ENCODE data around the gene NCAPH2.
"Not testable (repeated sequence)": the region's sequence is repeated elsewhere in the genome, so short reads cannot be mapped to it uniquely, and the experiment has no call there.

Gene NCAPH2

GRCh38 chr22:50531546-50531961, 23.5 kb downstream of the NCAPH2 start:
- DNase-seq: no peak

DNA sequence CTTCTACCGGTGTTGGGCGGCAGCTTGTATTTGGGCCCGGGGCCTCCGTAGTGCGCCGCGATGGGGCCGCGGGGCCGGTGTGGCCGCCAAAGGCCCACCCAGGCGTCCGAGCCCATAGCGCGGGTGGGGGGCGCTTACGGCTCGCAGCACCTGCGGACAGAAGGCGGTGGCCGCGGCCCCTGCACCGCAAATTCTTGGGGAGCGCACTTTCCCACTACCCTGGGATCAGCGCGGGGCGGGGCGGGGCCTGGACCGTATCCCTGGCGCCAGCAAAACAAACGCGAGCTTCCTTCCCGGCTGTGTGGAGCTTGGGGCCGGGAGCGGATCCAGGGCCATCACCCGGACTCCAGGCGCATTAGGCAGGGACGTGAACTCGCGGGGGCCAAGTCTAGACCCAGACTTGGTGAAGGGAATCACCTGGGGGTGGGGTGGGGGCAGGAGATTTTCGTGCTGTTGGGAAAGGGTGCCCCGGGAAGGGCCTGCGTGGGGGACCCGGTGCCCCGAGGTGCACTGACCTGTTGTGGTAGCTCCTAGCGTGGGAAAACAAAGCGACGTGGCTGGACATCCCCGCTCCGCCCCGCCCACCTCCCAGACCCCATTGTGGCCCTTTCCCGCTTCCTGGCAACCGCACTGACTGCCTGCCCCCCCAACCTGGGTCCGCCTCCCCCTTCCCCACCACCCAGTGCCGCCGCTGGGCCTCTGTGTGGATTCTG, 24.1 kb downstream of the NCAPH2 start:
- no peak for DNase-seq

- DNase-seq: no peak
These were observed 25.1 kb downstream of the NCAPH2 start for GRCh38 chr22:50532824-50533796.

- not testable (repeated sequence) for DNase-seq
These were observed 26.1 kb downstream of the NCAPH2 start for GRCh38 chr22:50533856-50534711.

DNA sequence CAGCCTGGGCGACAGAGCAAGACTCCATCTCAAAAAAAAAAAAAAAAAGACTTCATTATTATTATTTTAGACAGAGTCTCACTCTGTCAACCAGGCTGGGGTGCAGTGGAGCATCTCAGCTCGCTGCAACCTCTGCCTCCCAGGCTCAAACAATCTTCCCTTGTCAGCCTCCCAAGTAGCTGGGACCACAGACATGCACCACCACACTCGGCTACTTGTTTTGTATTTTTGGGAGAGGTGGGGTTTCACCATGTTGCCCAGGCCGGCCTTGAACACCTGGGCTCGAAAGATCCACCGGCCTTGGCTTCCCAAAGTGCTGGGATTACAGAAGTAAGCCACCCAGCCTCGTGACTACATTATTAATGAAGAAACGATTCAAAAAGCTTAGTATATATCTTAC, 27.1 kb downstream of the NCAPH2 start:
- DNase-seq: no peak

- DNase-seq: no peak
These were observed 28.2 kb downstream of the NCAPH2 start for GRCh38 chr22:50536226-50536625.

DNA sequence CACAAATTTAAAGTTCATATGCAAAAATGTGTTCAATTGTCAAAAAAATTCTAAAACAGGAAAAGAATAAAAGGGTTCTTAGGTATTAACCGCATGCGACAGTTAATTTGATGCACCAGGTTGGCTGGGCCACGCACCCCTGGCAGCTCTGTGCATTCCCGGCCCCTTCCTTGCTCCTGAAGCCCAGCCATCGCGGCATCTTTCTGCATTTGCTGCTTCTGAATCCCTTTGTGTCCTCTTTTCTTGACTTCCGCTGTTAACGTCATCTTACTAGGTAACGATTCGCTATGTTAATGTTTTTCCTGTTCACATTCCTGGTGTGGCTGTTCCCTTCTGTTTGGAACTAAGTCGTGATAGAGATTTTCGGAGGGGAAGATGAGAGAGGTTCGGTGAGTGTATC, 29.7 kb downstream of the NCAPH2 start:
- no peak for DNase-seq

DNA sequence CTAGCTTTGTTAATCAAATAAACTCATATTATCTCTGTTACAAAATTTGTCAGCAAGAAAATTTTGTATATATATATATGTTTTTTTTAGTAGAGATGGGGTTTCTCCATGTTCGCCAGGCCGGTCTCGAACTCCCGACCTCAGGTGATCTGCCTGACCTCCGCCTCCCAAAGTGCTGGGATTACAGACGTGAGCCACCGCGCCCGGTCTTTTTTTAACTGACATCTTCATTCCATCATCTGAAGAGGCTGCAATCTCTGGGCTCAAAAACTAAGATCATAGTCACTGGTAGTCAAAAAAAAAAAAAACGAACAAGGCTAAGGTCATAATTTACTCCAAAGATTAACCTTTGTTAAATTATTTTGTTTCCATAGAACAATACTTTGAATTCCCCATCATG, 32.4 kb downstream of the NCAPH2 start:
- DNase-seq: no peak

- not testable (repeated sequence) for DNase-seq
These were observed 33.6 kb downstream of the NCAPH2 start for GRCh38 chr22:50541667-50542026.

- no peak for DNase-seq
These were observed 34.4 kb downstream of the NCAPH2 start for GRCh38 chr22:50542416-50542927.

- no peak for DNase-seq
These were observed 36.2 kb downstream of the NCAPH2 start for GRCh38 chr22:50544078-50544745.

DNA sequence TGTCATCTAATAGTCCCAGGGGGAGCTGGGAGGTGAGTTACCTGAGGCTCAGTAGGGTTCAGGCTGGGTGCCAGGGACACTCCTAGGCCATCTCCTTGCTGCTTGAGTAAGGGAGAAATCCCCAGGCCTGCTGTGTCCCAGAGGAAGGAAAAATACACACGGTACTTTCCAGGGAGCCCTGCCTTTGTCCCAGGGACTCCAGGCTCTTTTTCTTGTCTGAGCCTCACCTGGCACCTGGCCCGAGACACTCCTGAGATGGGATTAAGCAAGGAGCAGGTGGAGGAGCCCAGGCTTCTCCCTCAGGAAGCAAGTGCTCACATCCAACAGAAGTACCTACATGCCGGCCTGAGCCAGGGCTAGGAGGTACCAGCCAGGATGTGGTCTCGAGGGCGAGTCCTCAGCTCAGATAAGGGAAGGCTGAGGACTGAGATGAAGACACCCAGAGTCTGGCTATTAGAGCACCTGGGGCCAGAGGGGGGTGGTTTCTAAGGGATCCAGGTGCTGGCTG, 36.8 kb downstream of the NCAPH2 start:
- peak; percentile 73 for DNase-seq

DNA sequence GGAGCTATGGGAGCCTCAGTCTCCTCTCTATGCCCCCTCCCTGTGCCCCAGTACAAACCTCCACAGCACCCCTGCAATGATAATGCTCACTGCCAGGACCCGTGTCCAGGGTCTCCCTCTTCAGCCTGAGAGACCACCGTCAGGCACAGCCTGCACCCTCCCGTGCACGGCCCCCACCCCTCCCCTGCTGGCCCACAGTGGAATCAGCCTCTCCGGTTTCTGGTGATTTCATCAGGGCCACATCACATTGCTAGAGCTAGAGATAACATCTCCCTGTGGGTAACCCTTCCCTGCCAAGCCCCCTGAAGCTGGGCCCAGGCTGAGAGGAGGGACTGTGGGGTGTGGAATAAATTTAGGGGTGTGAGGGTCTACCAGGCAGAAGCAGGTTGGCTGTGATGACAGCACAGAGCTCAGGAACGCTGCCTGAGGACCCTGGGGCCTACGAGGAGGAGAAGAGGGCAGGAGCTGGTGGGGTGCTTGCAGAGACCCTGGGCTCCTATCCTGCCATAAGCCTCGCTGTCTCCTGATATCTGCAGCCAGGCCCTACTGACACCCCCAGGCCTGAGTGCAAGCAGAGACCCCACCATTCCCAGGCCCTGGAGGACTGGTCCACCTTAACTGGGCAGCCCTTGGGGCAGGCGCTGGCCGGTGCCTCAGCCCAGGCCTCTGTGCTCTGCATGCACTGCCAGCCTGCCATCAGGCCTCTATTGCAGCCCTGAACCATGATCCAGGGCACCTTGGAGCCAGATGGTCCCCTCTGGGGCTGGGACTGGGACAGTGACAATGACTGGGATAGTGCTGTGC, 37.7 kb downstream of the NCAPH2 start, which contains the start of gene KLHDC7B:
TSS of gene KLHDC7B (plus strand) at position 378 of the 804 bp plus-strand sequence. CDS start at position 723, 345 bp downstream.
- no peak for DNase-seq

DNA sequence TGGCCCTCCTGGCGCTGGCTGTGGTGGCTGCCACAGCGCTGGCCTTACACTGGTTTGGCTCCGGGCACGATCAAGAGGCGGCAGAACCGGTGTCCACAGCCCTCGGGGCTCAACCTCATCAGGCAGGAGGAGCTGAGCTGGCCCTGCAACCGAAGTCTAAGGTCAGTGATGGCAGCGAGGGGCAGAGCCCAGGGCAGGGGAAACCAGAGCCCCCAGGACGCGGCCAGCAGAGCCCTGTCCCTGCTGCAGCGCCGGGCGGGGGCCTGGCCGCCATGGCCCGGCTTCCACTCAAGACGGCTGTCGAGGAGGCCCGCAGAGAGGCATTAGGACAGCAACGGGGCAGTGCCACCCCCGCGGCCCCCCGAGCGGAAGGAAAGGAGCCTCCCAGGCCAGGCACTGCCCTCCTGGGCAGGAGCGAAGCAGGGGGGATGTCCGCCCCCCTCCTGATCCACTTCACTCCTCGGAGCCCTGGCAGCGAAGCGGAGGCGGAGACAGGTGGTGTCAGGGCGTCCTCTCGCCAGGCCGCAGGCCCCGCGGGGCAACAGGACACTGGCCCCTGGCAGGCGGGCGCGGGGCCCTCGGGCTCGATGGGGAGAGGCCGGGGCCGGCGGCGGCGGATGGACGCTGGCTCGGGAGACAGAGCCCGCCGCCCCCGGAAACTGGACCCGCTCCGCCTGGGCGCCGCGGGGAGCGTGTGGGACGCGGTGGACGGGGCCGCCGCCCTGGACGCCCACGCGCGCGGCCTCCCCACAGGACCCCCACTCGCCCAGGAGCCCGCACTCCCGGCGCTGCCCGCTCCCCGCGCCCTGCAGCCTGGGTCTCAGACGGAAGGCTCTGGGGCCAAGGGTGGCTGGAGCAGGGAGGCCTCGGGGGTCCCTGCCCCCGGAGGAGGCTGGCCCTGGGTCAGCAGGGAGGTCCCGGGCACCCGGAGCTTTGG, 38.6 kb downstream of the NCAPH2 start:
- no peak for DNase-seq

GRCh38 chr22:50547263-50547985, 39.4 kb downstream of the NCAPH2 start:
- DNase-seq: no peak

DNA sequence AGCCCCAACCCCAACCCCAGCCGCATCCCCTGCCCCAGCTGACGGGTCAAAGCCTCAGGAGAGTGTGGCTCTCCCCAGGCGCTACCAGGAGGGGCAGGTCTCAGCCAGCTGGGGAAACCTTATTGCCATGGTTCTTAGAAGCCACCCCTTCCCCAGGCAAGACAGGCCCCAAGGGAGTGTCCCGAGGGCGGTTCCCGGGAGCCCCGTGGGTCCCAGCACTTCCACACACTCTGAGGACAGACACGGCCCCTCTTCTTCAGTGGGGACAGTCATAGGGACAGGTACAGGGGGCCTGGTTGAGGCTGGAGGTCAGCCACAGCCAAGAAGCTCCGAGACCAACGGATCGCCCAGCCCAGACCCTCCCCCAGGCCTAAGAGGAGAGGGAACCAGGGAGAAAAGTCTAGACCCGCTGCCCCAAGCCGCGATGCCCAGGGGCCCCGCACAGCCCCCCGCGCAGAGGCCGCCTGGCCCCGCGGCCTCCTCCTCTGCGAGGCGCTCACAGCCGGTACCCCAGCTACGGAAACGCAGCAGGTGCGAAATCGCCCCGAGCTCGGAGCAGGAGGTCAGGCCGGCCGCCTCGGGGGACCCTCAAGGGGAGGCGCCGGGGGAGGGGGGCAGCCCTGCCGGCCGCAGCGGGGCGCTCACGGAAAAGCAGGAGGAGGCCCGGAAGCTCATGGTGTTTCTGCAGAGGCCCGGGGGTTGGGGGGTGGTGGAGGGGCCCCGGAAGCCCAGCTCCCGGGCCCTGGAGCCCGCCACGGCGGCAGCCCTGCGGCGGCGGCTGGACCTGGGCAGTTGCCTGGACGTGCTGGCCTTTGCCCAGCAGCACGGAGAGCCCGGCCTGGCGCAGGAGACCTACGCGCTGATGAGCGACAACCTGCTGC, 40.3 kb downstream of the NCAPH2 start:
- DNase-seq: no peak

DNA sequence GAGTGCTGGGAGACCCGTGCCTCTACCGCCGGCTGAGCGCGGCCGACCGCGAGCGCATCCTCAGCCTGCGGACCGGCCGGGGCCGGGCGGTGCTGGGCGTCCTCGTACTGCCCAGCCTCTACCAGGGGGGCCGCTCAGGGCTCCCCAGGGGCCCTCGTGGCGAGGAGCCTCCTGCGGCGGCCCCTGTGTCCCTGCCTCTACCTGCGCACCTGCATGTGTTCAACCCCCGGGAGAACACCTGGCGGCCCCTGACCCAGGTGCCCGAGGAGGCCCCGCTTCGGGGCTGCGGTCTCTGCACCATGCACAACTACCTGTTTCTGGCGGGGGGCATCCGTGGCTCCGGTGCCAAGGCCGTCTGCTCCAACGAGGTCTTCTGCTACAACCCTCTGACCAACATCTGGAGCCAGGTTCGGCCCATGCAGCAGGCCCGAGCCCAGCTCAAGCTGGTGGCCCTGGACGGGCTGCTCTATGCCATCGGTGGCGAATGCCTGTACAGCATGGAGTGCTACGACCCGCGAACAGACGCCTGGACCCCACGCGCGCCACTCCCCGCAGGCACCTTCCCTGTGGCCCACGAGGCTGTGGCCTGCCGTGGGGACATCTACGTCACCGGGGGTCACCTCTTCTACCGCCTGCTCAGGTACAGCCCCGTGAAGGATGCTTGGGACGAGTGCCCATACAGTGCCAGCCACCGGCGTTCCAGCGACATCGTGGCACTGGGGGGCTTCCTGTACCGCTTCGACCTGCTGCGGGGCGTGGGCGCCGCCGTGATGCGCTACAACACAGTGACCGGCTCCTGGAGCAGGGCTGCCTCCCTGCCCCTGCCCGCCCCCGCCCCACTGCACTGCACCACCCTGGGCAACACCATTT, 41.1 kb downstream of the NCAPH2 start:
- DNase-seq: no peak

Data from DMS79 (cell line).